Measurements from ENCODE around the gene GEMIN5. TPM values are rescaled to one million over a fixed set of nuclear protein-coding genes. Genes with fewer than 3 reads are reported as not detected.

The GEMIN5 gene
- total and polyA plus RNA-seq, 5 donors from 2014 or later: 8.0 to 14.0 (median 11.0) TPM

Other genes with a start within 250 kb of the GEMIN5 start
- 122 TPM for gene LARP1, start 182.8 kb downstream of the GEMIN5 start, total RNA-seq
- gene LARP1, start 182.8 kb downstream of the GEMIN5 start, polyA plus RNA-seq: 10 to 100 TPM in 2 of 4 donors, 1 to 10 TPM in 2; 8.0 to 10.8 (median 10.0) TPM
- 4.0 TPM for gene FAXDC2, start 87.6 kb downstream of the GEMIN5 start, total RNA-seq
- under 1 TPM in 2 of 4 donors, not detected in 2; 0.21 to 0.40 TPM for gene FAXDC2, start 87.6 kb downstream of the GEMIN5 start, polyA plus RNA-seq
- gene CNOT8, start 79.6 kb downstream of the GEMIN5 start, total RNA-seq: 121 TPM
- 100 to 1,000 TPM; 173 to 199 (median 184) TPM for gene CNOT8, start 79.6 kb downstream of the GEMIN5 start, polyA plus RNA-seq
- 22.8 TPM for gene MRPL22, start 2.9 kb upstream of the GEMIN5 start, total RNA-seq
- gene MRPL22, start 2.9 kb upstream of the GEMIN5 start, polyA plus RNA-seq: 100 to 1,000 TPM; 100 to 138 (median 109) TPM
- not detected for gene KIF4B, start 75.5 kb upstream of the GEMIN5 start, total RNA-seq
- not detected for gene KIF4B, start 75.5 kb upstream of the GEMIN5 start, polyA plus RNA-seq

Measured in CD4-positive, CD25-positive, alpha-beta regulatory T cell (primary cell).